ENCODE results near the gene ANO8. TPM values are rescaled to one million over a fixed set of nuclear protein-coding genes. Genes with fewer than 3 reads are reported as not detected.

The ANO8 gene
- total RNA-seq, 1 experiment from 2014 or later: 3.0 TPM

- peaks cover 24% of the 10 kb centered on the region for H3K36me3 ChIP-seq
- peaks cover 2% of the 10 kb centered on the region; the same call in 1 of the 2 replicates for H3K4me1 ChIP-seq
- H3K9me3 ChIP-seq (replicated peaks): no peaks in the 10 kb centered on the region
- no peak for DNase-seq
- no peak overlapping the region for H3K4me3 ChIP-seq
- H3K27me3 ChIP-seq: no peaks in the 10 kb centered on the region
- no peak overlapping the region for H3K27ac ChIP-seq
These were observed 22.2 kb downstream of the ANO8 start for GRCh38 chr19:17312189-17313113.

GRCh38 chr19:17311455-17312188 is 23.0 kb downstream of the ANO8 start:
- H3K4me3 ChIP-seq: no peak overlapping the region
- H3K27me3 ChIP-seq: no peaks in the 10 kb centered on the region
- no peak for DNase-seq
- H3K4me1 ChIP-seq: peaks cover 2% of the 10 kb centered on the region; the same call in 1 of the 2 replicates
- H3K27ac ChIP-seq: no peak overlapping the region
- no peaks in the 10 kb centered on the region for H3K9me3 ChIP-seq (replicated peaks)
- H3K36me3 ChIP-seq: peaks cover 24% of the 10 kb centered on the region

- no peak for DNase-seq
- peak overlapping the region; percentile 77 for H3K4me3 ChIP-seq
- peaks cover 2% of the 10 kb centered on the region; the same call in 1 of the 2 replicates for H3K4me1 ChIP-seq
- no peaks in the 10 kb centered on the region for H3K9me3 ChIP-seq (replicated peaks)
- peak overlapping the region; percentile 14; the same call in 1 of the 2 replicates for H3K27ac ChIP-seq
- peaks cover 12% of the 10 kb centered on the region for H3K36me3 ChIP-seq
- no peaks in the 10 kb centered on the region for H3K27me3 ChIP-seq
These were observed 24.6 kb downstream of the ANO8 start for GRCh38 chr19:17309965-17310461.

GRCh38 chr19:17309198-17309964 is 25.3 kb downstream of the ANO8 start, which contains the start of gene DDA1:
TSS of gene DDA1 (plus strand) at chr19:17309563. CDS start at chr19:17309655, 92 bp downstream.
- peak within 1 kb of the TSS; percentile 14; the same call in 1 of the 2 replicates for H3K27ac ChIP-seq
- DNase-seq: peak; percentile 100
- peaks cover 8% of the 10 kb centered on the region for H3K36me3 ChIP-seq
- no peaks in the 10 kb centered on the region for H3K9me3 ChIP-seq (replicated peaks)
- H3K27me3 ChIP-seq: no peaks in the 10 kb centered on the region
- H3K4me3 ChIP-seq: peak within 1 kb of the TSS; percentile 77
- H3K4me1 ChIP-seq: peaks cover 4% of the 10 kb centered on the region; the same call in 1 of the 2 replicates

GRCh38 chr19:17307876-17308377 is 26.7 kb downstream of the ANO8 start:
- H3K27ac ChIP-seq: no peak overlapping the region
- H3K27me3 ChIP-seq: no peaks in the 10 kb centered on the region
- H3K9me3 ChIP-seq (replicated peaks): no peaks in the 10 kb centered on the region
- DNase-seq: no peak
- no peak overlapping the region for H3K4me3 ChIP-seq
- H3K36me3 ChIP-seq: no peaks in the 10 kb centered on the region; the same call in 1 of the 2 replicates
- peaks cover 12% of the 10 kb centered on the region; the same call in 1 of the 2 replicates for H3K4me1 ChIP-seq

- Histone ChIP-seq H3K9me3 (replicated peaks) (no peaks in the 10 kb centered on the region), H3K4me1 (peaks cover 15% of the 10 kb centered on the region; the same call in 1 of the 2 replicates), H3K36me3 (no peaks in the 10 kb centered on the region), H3K27me3 (no peaks in the 10 kb centered on the region), H3K4me3 (peak overlapping the region; percentile 76), H3K27ac (peak overlapping the region; percentile 64)
- DNase-seq: no peak
These were observed 28.4 kb downstream of the ANO8 start for GRCh38 chr19:17306285-17306714.

- H3K4me3 ChIP-seq: peak within 1 kb of the TSS; percentile 76
- peak; percentile 100 for DNase-seq
- no peaks in the 10 kb centered on the region for H3K9me3 ChIP-seq (replicated peaks)
- peaks cover 15% of the 10 kb centered on the region; the same call in 1 of the 2 replicates for H3K4me1 ChIP-seq
- H3K36me3 ChIP-seq: no peaks in the 10 kb centered on the region
- peak within 1 kb of the TSS; percentile 64 for H3K27ac ChIP-seq
- no peaks in the 10 kb centered on the region for H3K27me3 ChIP-seq
These were observed 29.0 kb downstream of the ANO8 start, which contains the start of gene MRPL34 for GRCh38 chr19:17305517-17306284. TSS of gene MRPL34 (plus strand) at chr19:17305872. CDS start at chr19:17305893, 21 bp downstream.

- H3K27ac ChIP-seq: no peak overlapping the region
These were observed 29.5 kb downstream of the ANO8 start for GRCh38 chr19:17305216-17305516.

GRCh38 chr19:17304386-17305215 is 30.1 kb downstream of the ANO8 start:
- no peak overlapping the region for H3K27ac ChIP-seq
- H3K27me3 ChIP-seq: no peaks in the 10 kb centered on the region
- no peaks in the 10 kb centered on the region for H3K9me3 ChIP-seq (replicated peaks)
- no peak for DNase-seq
- H3K4me1 ChIP-seq: peaks cover 13% of the 10 kb centered on the region; the same call in 1 of the 2 replicates
- no peak overlapping the region for H3K4me3 ChIP-seq
- H3K36me3 ChIP-seq: no peaks in the 10 kb centered on the region

More at GRCh38 chr19:17305216-17305516, 29.5 kb downstream of the ANO8 start:
- Histone ChIP-seq H3K4me1 (peaks cover 13% of the 10 kb centered on the region; the same call in 1 of the 2 replicates), H3K9me3 (replicated peaks) (no peaks in the 10 kb centered on the region), H3K27me3 (no peaks in the 10 kb centered on the region), H3K36me3 (no peaks in the 10 kb centered on the region), H3K4me3 (no peak overlapping the region)
- DNase-seq: no peak

GRCh38 chr19:17303940-17304267 is 30.8 kb downstream of the ANO8 start:
- Histone ChIP-seq H3K36me3 (no peaks in the 10 kb centered on the region; the same call in 1 of the 2 replicates), H3K27ac (peak overlapping the region; percentile 83), H3K4me3 (peak overlapping the region; percentile 83), H3K9me3 (replicated peaks) (no peaks in the 10 kb centered on the region), H3K27me3 (no peaks in the 10 kb centered on the region), H3K4me1 (peaks cover 13% of the 10 kb centered on the region; the same call in 1 of the 2 replicates)
- no peak for DNase-seq

GRCh38 chr19:17303167-17303939 is 31.3 kb downstream of the ANO8 start, which contains the start of gene ABHD8:
TSS of gene ABHD8 (minus strand) at chr19:17303425. CDS start at chr19:17301616, 1,809 bp downstream.
- peak; percentile 99 for DNase-seq
- peaks cover 13% of the 10 kb centered on the region; the same call in 1 of the 2 replicates for H3K4me1 ChIP-seq
- peak within 1 kb of the TSS; percentile 83 for H3K27ac ChIP-seq
- H3K27me3 ChIP-seq: no peaks in the 10 kb centered on the region
- H3K4me3 ChIP-seq: peak within 1 kb of the TSS; percentile 83
- 0 out of 2 replicates have a peak, but pooled peaks cover under 1% of the 10 kb centered on the region for H3K9me3 ChIP-seq (replicated peaks)
- peaks cover 1% of the 10 kb centered on the region for H3K36me3 ChIP-seq
